CMK (cell line): ENCODE results near the gene C19orf73.
"Not testable (repeated sequence)": the region's sequence is repeated elsewhere in the genome, so short reads cannot be mapped to it uniquely, and the experiment has no call there.

Source experiments
- DNase-seq: peaks from one replicate; pipeline ENCODE4 v3.0.0-alpha.2; 2010; ENCODE audit warnings: low read depth

Gene C19orf73

DNA sequence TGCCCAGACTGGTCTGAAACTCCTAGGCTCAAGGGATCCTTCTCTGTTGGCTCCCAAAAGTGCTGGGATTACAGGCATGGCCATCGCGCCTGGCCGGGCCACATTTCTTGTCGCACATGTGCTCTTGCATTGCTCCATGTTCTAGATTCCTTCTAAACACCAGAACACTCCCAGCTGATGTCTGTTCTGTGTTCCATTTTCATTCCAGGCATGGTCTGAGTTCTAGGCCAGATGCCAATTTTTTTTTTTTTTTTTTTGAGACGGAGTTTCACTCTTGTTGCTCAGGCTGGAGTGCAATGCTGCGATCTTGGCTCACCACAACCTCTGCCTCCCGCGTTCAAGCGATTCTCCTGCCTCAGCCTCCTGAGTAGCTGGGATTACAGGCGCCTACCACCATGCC, 2.9 kb upstream of the C19orf73 start:
- DNase-seq = not testable (repeated sequence)

DNA sequence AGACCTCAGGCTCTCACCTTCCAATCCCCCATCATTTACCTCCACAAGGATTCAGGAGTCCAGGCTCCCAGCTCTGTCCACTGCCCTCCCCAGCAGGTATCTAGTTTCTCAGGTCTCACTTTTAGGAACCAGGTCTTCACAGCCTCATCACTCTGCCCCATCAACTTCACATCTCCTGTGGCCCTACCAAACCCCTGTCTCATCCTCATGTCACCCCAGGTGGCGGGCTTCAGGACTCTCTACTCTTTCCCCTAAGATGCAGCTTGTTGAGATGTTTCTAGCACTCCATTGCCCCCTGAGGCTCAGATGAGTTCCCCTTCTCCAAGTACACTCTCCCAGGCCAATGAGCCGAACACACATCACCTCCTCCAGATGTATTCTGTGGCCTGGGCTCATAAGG, 1.9 kb upstream of the C19orf73 start:
- no peak for DNase-seq

DNA sequence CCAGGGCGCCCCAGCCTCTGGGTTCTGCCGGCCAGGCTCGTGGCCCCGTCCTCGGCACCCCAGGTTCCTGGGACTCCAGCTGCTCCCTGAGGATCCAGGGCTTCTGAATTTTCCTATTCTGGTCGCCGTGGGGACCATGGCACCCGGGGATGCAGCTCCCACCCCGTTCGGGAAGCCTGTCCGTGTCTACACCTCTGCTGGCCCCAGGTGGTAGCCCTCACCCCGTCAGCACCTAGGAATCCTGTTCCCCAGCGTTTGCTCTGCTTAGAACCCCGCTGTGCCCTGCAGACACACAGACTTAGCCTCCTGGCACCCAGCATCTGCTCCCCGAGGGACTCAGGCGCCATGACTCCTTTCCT, 1.4 kb upstream of the C19orf73 start:
- no peak for DNase-seq

DNA sequence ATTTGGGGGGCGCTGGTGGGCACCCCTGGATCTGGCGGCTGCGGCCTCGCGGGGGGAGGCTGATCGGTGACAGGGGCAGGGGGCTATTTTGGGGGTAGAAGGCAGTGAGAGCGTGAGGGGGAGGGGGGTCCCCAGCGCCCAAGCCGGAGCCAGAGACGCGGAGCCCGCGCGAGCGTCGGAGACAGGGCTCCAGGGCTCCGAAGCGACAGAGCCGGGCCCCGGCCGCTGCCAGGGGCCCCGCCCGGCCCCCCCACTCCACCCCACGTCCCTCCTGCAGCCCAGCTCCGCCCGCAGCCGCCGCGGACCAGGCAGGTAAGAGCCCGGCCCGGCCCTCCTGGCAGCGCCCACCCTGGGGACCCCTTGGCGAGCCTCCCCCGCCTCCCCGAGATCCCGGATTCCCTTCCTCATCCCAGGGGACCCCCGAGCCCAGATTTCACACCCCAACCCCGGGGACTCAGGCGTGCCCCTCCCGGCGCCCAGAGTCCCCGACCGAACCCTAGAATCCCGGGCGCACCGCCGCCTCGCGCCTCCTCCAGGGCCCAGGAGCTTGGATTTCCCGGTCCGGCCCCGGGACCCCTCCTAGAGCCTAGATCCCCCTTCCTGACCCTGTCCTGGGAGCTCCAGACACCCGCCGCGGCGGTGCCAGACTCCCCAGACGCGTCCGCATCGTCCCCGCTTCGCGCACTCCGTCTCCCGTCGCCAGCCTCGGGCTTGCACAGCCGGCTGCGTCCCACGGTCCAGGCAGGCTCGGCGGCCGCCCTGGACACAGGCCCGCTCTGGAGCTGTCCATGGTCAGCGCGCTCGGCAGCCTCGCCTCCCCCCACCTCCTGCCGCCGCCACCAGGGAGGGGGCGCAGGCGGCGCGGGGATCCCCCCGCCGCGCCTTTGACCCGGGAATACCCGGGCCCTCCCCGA, 725 bp upstream of the C19orf73 start, which contains the start of gene PPFIA3:
TSS of gene PPFIA3 (plus strand) at position 134 of the 914 bp plus-strand sequence. CDS start 8,330 bp downstream, outside the sequence.
- no peak for DNase-seq

DNA sequence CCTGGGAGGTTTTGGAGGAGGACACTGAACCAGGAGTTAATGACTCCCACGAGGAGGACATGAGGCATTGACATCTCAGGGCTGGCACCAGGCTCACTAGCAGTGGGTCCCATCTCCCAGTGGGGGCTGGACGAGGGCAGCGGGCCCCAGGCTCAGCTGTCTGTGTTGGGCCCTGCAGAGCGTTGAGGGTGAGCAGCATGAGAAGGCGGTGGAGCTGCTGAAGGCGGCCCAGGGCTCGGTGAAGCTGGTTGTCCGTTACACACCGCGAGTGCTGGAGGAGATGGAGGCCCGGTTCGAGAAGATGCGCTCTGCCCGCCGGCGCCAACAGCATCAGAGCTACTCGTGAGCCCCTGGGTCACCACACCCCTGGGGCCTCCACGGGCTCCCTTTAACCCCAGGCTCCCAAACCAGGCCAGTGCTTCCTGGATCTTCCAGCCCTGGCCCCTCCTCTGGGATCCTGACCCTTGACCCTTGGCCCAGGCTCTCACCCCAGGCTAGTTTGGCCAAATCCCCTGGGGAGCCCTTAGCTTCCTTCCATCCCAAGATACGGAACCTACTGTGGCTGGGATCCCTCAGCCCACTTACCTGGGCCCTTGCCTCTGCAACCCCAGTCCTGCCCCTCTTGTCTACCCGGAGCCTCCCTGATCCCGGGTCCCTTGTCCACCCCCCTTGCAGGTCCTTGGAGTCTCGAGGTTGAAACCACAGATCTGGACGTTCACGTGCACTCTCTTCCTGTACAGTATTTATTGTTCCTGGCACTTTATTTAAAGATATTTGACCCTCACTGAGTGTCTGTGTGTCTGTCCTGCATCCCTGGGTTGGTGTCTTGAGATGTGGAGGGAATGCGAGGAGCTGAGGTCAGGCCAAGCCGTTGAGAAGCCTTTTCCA, 1.0 kb downstream of the C19orf73 start:
- no peak for DNase-seq

DNA sequence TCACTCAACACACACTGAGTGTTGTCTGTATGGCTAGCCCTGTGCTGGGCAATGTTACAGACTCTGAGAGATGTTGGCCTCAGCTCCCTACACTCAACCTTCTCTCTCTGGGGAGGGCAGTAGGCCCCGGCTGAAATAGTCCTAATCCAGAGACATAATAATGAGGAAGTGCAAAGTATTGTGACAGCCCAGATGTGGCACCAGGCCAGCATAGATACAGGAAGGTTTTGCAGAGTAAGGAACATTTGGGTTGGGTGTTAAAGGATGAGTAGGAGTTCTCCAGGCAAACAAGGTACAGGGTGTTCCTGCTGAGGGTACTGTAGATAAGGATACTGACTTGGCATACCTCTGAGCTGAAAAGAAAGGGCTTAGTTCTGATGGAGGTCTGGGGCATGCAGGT, 2.4 kb downstream of the C19orf73 start:
- no peak for DNase-seq

DNA sequence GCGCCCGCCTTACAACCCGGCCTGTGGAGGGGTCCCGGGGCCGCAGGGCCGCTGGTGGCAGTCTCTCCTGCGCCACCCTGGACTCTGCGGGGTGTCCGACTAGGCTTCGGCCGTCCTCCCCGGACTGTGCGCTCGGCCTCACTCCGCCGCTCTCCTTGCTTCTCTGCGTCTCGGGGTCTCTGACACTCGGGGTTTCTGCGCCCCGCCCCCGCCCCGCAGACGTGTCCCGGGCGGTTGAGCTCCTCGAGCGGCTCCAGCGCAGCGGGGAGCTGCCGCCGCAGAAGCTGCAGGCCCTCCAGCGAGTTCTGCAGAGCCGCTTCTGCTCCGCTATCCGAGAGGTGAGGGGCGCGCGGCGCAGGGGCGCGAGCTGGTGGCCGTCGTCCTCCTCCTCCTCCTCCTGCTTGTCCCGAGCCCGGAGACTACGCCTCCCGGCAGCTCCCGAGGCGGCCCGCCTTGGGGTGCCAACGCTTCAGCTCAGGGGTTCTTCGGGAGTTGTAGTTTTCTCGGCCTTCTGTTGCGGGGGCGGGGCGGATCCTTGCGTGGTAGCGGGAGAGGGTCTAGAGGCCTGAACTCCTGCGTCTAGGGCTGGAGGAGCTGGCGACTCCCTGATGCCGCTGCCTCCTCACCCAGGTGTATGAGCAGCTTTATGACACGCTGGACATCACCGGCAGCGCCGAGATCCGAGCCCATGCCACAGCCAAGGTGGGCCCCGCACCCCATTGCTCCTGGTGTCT, 4.1 kb downstream of the C19orf73 start:
- no peak for DNase-seq

DNA sequence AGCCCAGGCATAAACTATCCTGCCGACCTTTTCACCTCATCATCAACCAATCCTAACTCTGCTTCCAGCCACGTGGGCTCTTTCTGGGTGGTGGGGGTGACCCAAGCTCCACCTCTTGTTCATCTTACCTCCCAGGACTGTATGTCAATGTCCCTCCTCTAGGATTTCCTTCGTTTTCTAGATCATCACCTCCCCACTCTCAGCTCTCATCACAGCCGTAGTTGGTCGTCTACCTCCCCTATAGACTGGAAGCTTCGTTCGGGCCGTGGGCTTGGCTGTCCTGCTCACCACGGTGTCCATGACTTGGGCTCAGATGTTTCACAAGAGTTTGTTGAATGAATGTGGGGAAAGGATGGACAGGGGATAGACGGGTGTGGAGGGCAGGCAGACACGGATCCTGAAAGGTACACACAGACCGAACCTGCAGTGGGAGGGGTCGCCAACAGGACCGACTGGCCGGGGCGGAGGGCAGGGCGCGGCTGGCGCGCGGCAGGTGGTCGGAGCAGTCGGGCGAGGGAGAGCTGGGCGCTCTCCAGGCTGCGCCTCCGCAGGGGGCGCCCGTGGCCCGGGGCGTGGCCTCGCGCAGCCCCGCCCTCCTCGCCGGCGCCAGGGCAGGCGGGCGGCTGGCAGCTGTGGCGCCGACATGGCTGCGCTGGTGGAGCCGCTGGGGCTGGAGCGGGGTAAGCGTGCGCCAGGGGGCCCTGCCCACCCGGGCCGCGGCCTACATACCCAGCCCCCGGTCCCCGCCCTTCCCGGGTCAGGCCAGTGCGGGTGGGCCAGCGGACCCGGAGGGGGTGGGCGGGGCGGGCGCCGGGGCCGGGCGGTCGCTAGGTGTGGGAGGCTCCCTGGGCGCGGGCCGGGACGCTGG, 4.9 kb downstream of the C19orf73 start, which contains the start of gene LIN7B:
TSS of gene LIN7B (plus strand) at position 609 of the 868 bp plus-strand sequence. CDS start at position 644, 35 bp downstream.
- DNase-seq = peak; percentile 68

DNA sequence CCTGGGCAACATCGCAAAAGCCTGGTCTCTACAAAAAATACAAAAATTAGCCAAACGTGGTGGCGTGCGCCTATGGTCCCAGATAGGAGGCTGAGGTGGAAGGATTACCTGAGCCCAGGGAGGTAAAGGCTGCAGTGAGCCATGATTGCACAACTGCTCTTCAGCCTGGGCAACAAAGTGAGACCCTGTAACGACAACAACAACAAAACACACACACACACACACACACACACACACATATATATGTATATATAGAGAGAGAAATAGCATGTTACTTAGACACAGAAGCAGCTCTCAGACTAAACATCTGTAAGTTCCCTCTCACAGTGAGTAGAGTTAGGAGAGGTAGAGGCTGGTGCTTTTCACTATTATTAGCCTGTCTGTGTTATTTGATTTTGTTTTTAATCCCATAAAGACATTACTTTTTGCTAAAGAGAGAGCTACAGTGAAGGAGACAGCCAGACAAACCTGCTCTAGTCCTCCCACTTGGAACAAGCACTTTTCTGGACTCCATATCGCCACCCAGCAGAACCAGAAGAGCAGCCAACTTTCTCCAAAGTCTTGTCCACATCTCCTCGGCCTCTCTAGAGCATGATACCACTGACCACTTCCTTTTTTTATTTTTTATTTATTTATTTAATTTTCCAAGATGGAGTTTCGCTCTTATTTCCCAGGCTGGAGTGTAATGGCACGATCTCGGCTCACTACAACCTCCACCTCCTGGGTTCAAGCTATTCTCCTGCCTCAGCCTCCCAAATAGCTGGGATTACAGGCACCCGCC, 7.5 kb downstream of the C19orf73 start:
- DNase-seq = no peak

DNA sequence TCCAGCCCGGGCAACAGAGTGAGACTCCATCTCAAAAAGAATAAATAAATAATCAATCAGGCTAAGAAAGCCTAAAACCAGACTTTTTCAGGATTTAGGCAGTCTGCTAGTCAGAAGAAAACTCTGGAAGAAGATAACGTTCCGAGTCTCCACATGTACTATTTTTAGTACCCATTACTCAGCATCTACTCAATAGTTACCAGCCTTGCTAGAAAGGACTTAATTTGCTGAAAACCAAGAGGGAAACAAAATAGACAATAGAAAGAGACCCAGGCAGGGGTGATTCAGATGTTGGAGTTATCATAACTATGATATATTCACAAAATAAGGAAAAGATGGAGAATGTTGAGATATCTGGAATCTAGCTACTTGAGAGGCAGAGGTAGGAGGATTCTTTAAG, 8.4 kb downstream of the C19orf73 start:
- no peak for DNase-seq

DNA sequence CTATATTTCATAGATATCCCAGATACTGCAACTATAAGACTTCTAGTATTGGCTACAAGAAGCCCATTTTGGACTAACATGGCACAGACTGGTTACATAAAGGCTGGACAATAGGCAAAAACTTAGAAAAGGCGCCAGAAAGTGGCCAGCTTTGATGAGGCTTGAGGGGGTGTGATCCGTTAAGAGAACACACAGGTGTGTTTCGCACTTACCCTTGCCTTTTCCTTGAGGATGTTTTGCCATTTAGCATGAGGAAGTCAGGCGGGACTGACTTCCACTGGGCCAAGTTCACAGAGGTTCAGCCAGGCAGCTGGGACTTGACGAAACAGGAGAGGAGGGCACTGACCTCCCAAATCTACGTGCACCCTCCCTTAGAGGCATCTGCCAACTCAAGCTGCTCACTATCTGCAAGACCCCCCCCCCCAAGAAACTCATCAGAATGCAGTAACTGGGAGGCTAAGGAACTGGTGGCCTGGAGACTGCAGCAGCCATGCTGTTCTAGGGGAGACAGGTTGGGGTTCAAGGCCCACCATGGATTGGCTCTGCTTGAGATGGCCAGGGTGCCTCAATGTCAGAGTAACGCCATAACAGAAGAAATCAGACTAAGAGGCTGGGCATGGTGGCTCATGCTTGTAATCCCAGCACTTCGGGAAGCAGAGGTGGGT, 9.2 kb downstream of the C19orf73 start:
- DNase-seq = no peak

DNA sequence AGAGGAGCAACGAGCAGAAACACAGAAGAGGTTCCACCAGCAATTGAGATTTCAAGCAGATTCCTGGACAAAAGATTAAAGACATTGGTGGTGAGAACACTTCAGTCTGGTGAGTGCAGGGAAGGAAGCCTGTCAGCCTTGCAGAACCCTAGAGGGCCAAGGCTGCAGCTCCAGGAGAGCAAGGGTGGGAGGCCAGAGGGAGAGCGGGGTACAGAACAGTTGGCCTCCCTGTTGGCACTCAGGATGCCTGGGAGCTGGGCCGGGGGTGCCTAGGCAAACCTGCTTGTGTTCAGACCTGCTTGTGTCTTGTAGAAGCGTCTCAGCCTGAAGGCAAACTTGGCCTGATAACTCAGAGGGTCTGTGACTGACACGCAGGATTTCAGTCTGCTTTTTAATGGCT, 9.9 kb downstream of the C19orf73 start:
- no peak for DNase-seq

DNA sequence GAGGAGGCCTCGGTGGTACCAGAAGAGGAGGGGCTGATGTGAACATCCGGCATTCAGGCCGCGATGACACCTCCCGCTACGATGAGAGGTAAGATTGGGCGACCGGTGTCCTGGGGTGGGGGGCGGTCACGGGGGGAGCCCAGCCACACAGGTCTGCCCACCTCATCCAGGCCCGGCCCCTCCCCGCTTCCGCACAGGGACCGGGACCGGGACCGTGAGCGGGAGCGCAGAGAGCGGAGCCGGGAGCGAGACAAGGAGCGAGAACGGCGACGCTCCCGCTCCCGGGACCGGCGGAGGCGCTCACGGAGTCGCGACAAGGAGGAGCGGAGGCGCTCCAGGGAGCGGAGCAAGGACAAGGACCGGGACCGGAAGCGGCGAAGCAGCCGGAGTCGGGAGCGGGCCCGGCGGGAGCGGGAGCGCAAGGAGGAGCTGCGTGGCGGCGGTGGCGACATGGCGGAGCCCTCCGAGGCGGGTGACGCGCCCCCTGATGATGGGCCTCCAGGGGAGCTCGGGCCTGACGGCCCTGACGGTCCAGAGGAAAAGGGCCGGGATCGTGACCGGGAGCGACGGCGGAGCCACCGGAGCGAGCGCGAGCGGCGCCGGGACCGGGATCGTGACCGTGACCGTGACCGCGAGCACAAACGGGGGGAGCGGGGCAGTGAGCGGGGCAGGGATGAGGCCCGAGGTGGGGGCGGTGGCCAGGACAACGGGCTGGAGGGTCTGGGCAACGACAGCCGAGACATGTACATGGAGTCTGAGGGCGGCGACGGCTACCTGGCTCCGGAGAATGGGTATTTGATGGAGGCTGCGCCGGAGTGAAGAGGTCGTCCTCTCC, 11.1 kb downstream of the C19orf73 start:
- DNase-seq = no peak

DNA sequence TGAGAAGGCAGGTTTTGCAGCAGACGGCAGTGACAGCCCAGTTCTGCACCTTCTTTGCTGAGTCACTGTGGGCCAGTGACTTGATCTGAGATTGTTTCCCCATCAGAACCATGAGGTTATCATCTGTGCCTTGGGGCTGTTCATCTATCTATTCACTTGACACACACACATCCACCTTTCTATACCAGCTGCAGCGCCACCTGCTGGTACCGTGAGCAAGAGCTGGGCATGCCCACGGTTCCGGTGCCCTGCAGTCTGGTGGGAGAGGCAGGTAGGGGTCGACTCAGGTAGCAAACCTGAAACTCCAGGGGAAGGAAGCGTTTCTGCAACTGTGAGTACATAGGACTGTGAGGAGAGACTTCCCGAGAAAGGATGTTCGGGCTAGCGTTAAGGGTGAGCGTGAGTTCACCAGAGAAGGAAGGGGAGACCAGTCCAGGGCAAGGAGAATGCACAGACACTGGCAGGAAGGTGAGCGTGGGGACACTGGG, 12.3 kb downstream of the C19orf73 start:
- DNase-seq = no peak

DNA sequence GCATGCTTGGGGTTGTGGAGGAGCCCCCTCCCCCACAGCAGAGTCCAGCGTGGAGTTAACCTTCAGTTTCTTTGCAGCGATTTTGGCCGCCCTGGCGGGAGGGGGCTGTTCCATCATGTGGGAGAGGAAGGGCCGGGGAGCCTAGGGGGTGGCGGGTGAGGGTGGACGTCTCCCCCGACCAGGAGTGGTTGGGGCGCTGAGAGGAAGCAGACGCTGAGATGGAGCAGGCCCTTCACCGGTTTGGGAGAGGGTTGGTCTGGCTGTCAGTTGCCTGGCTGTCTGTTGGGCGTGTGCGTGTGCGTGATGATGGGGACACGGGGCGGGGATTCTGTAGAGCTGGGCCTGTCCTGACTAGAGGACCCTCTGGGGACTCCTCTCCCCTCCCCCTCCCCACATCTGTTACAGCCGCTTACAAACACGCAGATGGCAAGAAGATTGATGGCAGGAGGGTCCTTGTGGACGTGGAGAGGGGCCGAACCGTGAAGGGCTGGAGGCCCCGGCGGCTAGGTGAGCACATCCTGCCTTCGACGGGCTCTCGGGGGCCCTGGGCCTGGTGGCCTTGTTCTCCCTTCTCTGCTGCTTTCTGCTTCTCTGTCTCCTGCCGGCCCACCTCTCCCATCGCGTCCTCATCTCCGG, 14.6 kb downstream of the C19orf73 start:
- DNase-seq = no peak

DNA sequence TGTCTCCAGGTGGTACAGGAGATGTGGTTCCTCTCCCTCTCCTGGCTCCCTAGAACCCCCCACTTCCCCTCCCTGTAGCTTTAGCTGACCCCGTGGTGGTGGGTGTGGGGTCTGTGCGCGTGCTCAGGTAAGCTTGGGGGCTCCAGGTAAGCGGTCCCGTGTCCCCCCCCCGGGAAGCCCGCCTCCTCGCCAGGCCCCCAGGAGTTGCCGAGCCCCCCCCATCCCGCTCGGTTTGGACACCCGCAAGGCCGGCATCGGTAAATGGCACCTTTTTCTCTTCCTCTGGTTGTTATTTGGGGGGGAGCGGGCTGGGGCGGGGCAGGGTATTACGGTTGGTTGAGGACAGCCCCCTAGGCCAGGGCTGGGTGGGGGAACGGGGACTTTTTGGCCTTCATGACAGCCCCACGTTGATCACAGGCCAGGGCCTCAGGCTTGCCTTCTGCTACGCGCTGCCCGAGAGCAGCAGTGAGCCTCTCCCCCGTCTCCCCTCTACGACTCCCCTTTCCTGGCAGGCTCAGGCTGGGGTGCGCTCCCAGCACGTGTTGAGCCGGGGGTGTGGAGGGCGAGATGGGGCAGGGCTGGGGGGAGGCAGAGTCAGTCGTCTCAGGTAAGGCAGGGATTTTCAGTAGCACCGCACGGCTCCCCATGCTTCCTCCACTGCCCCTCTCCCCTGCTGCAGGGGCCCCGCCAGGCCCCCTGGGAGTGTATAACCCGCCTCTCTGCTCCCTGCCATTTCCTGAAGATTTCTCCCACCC, 15.4 kb downstream of the C19orf73 start:
- DNase-seq = no peak

DNA sequence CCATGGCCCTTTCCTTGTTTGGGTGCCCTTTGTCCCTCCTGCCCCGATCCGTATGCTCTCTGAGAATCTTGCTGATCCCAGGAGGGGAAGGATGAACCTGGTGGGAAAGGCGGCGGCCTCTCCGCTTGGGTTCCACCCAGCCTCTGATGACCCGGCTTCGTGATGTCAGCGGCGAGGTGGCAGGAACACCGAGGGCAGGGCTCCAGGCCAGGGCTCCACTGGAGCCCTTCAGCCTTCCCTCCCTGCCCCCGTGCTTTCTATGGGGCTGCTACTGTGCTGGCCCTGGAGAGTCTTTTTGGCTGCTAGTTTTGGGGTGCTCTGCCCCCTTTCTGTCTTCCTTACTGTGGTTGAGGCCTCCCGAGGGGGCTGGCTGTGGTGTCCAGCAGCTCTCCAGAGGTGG, 16.6 kb downstream of the C19orf73 start:
- no peak for DNase-seq
